A549 treated with Mapracorat at 1 μM for 4 hours (cell line): ENCODE results near the gene PTGR1. TPM values are rescaled to one million over a fixed set of nuclear protein-coding genes. Genes with fewer than 3 reads are reported as not detected.

Experiments used
- total RNA-seq: library from RNA; stranded (reverse); fragments of 200-300 nt; extraction: Qiagen RNA extraction; gene quantifications from 5 replicates; pipeline ENCODE4 v1.2.3, GENCODE V29; 2022

PTGR1 gene
- total RNA-seq = 306 to 351 TPM (median 337 TPM) in 5 replicates

GRCh38 chr9:111599092-111599954, at the start of gene PTGR1:
Gene PTGR1, minus strand, starts transcription at chr9:111599647. Its CDS starts 2,225 bp downstream, at chr9:111597422.

DNA sequence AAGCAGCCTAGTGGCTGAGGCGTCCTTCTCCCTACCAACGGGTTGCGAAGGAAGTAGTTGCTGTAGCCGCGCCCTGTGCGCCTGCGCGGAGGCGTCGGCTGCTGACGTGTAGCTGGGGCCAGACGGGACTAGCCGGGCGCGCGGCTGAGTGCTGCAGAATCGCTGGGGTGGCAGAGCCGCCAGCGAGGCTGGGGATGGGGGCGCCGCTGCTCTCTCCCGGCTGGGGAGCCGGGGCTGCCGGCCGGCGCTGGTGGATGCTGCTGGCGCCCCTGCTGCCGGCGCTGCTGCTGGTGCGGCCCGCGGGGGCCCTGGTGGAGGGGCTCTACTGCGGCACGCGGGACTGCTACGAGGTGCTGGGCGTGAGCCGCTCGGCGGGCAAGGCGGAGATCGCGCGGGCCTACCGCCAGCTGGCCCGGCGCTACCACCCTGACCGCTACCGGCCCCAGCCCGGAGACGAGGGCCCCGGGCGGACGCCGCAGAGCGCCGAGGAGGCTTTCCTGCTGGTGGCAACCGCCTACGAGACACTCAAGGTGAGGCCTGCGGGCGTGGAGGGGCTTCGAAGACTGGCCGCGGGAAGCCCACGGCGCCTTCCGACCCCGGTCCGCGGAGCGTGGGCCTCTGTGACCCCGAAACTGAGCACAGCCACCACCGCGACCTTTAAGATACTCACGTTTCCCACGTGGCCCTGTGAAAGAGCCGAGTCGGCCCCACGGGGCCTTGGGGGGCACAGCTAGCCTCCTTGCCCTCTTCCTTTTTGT, 31.9 kb upstream of the PTGR1 start, which contains the start of gene DNAJC25:
TSS of gene DNAJC25 (plus strand) at position 121 of the 758 bp plus-strand sequence. CDS start at position 195, 74 bp downstream.

GRCh38 chr9:111525056-111525977, 74.1 kb downstream of the PTGR1 start, which contains the start of gene ZNF483:
Gene ZNF483, plus strand, starts transcription at chr9:111525179. Its CDS starts 2,217 bp downstream, at chr9:111527396.

Other genes with a start within 250 kb of the PTGR1 start
- 37.5 to 46.6 TPM (median 40.4 TPM) in 5 replicates for gene ECPAS, start 115.3 kb downstream of the PTGR1 start, total RNA-seq
- gene ZNF483, start 74.5 kb downstream of the PTGR1 start, total RNA-seq = 0.37 to 1.2 TPM (median 0.58 TPM) in 5 replicates
- gene DNAJC25, start 31.7 kb upstream of the PTGR1 start, total RNA-seq = 10.2 to 12.1 TPM (median 10.5 TPM) in 5 replicates
- 54.4 to 71.1 TPM (median 62.7 TPM) in 5 replicates for gene GNG10, start 62.0 kb upstream of the PTGR1 start, total RNA-seq
- gene SHOC1, start 195.3 kb upstream of the PTGR1 start, total RNA-seq = 0.02 TPM in 1 of 5 replicates, not detected in the others